HepG2 (cell line): ENCODE measurements around the gene PITX3. TPM values are rescaled to one million over a fixed set of nuclear protein-coding genes. Genes with fewer than 3 reads are reported as not detected.

Source experiments
- ARNTL ChIP-seq: sonication (generic); formaldehyde crosslinking; IDR thresholded peaks from 2 replicates; pipeline ENCODE4 v1.4.0; 2020; ENCODE audit warnings: mild to moderate bottlenecking, missing genetic modification reagents
- FOXK1 ChIP-seq: sonication (generic); formaldehyde crosslinking; IDR thresholded peaks from 2 replicates; pipeline ENCODE4 v1.4.0; 2020; ENCODE audit warnings: low read depth, missing genetic modification reagents, borderline replicate concordance
- GABPA ChIP-seq, 2 experiments: IDR thresholded peaks; 2 replicates each; pipeline ENCODE4 v1.6.1; 2011 to 2016; ENCODE audit warnings: low read depth in 2 of 2, low read length in 1 of 2, missing biosample characterization in 1 of 2, missing genetic modification characterization in 1 of 2
- HMGA1 ChIP-seq: sonication (generic); formaldehyde crosslinking; conservative IDR thresholded peaks from 2 replicates; pipeline ENCODE4 v1.4.0; 2020; ENCODE audit warnings: missing genetic modification reagents
- KDM6A ChIP-seq: IDR thresholded peaks from 2 replicates; pipeline ENCODE4 v1.6.1; 2016; ENCODE audit warnings: low read depth
- MTA3 ChIP-seq: sonication (generic); formaldehyde crosslinking; IDR thresholded peaks from 2 replicates; pipeline ENCODE4 v1.4.0; 2020; ENCODE audit warnings: missing genetic modification reagents
- NCOA1 ChIP-seq: sonication (generic); formaldehyde crosslinking; IDR thresholded peaks from 2 replicates; pipeline ENCODE4 v1.9.0; 2021; ENCODE audit warnings: missing genetic modification reagents
- RBAK ChIP-seq: sonication (generic); formaldehyde crosslinking; IDR thresholded peaks from 2 replicates; pipeline ENCODE4 v1.5.1; 2020; ENCODE audit warnings: mild to moderate bottlenecking, missing genetic modification reagents
- REPIN1 ChIP-seq: sonication (generic); formaldehyde crosslinking; IDR thresholded peaks from 2 replicates; pipeline ENCODE4 v1.8.0; 2022; ENCODE audit warnings: missing genetic modification reagents, low read depth, mild to moderate bottlenecking, borderline replicate concordance
- RNF2 ChIP-seq: fragments of 450-650 bp; conservative IDR thresholded peaks from 2 replicates; pipeline ENCODE4 v1.6.1; 2016; ENCODE audit warnings: low read depth
- SALL1 ChIP-seq: sonication (generic); formaldehyde crosslinking; IDR thresholded peaks from 2 replicates; pipeline ENCODE4 v1.8.0; 2022; ENCODE audit warnings: mild to moderate bottlenecking, missing genetic modification reagents
- SP140L ChIP-seq: sonication (generic); formaldehyde crosslinking; IDR thresholded peaks from 2 replicates; pipeline ENCODE4 v1.4.0; 2020; ENCODE audit warnings: missing genetic modification reagents, borderline replicate concordance
- TGIF2 ChIP-seq: IDR thresholded peaks from 2 replicates; pipeline ENCODE4 v1.6.1; 2016; ENCODE audit warnings: control low read depth, missing compliant biosample characterization
- ZNF331 ChIP-seq: sonication (generic); formaldehyde crosslinking; IDR thresholded peaks from 2 replicates; pipeline ENCODE4 v1.4.0; 2020; ENCODE audit warnings: missing genetic modification reagents
- ZNF431 ChIP-seq: sonication (generic); formaldehyde crosslinking; IDR thresholded peaks from 2 replicates; pipeline ENCODE4 v1.9.0; 2022; ENCODE audit warnings: missing genetic modification reagents, low read depth, mild to moderate bottlenecking, borderline replicate concordance
- ZNF496 ChIP-seq: sonication (generic); formaldehyde crosslinking; IDR thresholded peaks from 2 replicates; pipeline ENCODE4 v1.8.1; 2023; ENCODE audit warnings: mild to moderate bottlenecking, moderate library complexity, missing genetic modification reagents; ENCODE audit not compliant: insufficient replicate concordance
- ZNF501 ChIP-seq: sonication (generic); formaldehyde crosslinking; IDR thresholded peaks from 2 replicates; pipeline ENCODE4 v1.5.1; 2020; ENCODE audit warnings: mild to moderate bottlenecking, moderate library complexity, missing genetic modification reagents
- ZNF546 ChIP-seq: sonication (generic); formaldehyde crosslinking; conservative IDR thresholded peaks from 2 replicates; pipeline ENCODE4 v1.8.1; 2023; ENCODE audit warnings: mild to moderate bottlenecking, missing genetic modification reagents
- polyA plus RNA-seq, 8 experiments: library from polyadenylated mRNA; depleted of rRNA in 3 of 8; stranded (reverse) in 7 of 8; unstranded in 1 of 8; fragments of >200 nt; fragmentation: Illumina TruSeq in 4 of 8; extraction: Trizol in 4 of 8; gene quantifications; 2 replicates each; pipeline versions ENCODE4 v1.2.1 to v1.2.3, GENCODE V29; 2011 to 2016; ENCODE audit warnings: low read depth in 4 of 8, missing spikeins in 1 of 8, mixed read lengths in 1 of 8; ENCODE audit not compliant: insufficient read depth in 1 of 8
- total RNA-seq, 5 experiments: library from RNA; depleted of rRNA; stranded (reverse); fragments of >200 nt; fragmentation: Illumina TruSeq; extraction: Trizol; gene quantifications; 2 replicates each; pipeline ENCODE4 v1.2.3, GENCODE V29; 2016; ENCODE audit warnings: low read depth in 1 of 5
- TF ChIP-seq, protein P1 (sequence below): sonication (generic); formaldehyde crosslinking; IDR thresholded peaks from one replicate; pipeline ENCODE4 v1.5.1; 2020; ENCODE audit warnings: mild to moderate bottlenecking, missing genetic modification reagents; ENCODE audit errors: not compliant biosample characterization
- TF ChIP-seq, protein P2 (sequence below): sonication (generic); formaldehyde crosslinking; IDR thresholded peaks from 2 replicates; pipeline ENCODE4 v1.4.0; 2020; ENCODE audit warnings: mild to moderate bottlenecking, missing genetic modification reagents
- TF ChIP-seq, protein P3 (sequence below): sonication (generic); formaldehyde crosslinking; IDR thresholded peaks from 2 replicates; pipeline ENCODE4 v1.8.1; 2022; ENCODE audit warnings: mild to moderate bottlenecking, missing genetic modification reagents

Gene PITX3
- total and polyA plus RNA-seq, 2 of the 13 experiments (the other 11 are each of a cell fraction or from before 2014, with no cell fraction given), result not detected

DNA sequence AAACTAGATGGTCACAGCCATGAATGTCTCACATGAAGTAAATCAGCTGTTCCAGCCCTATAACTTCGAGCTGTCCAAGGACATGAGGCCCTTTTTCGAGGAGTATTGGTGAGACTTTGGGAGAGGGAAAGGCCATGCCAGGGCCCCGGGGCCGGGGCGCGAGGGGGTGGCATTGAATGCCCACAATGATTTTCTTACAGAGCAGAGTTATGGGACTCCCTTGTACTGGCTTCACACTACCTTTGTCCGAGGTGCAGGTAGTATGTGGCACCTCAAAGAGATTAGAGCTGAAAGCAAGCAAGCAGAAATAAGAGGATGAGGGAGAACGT, 14.8 kb downstream of the PITX3 start (continued):
- TF ChIP-seq, protein P1, sequence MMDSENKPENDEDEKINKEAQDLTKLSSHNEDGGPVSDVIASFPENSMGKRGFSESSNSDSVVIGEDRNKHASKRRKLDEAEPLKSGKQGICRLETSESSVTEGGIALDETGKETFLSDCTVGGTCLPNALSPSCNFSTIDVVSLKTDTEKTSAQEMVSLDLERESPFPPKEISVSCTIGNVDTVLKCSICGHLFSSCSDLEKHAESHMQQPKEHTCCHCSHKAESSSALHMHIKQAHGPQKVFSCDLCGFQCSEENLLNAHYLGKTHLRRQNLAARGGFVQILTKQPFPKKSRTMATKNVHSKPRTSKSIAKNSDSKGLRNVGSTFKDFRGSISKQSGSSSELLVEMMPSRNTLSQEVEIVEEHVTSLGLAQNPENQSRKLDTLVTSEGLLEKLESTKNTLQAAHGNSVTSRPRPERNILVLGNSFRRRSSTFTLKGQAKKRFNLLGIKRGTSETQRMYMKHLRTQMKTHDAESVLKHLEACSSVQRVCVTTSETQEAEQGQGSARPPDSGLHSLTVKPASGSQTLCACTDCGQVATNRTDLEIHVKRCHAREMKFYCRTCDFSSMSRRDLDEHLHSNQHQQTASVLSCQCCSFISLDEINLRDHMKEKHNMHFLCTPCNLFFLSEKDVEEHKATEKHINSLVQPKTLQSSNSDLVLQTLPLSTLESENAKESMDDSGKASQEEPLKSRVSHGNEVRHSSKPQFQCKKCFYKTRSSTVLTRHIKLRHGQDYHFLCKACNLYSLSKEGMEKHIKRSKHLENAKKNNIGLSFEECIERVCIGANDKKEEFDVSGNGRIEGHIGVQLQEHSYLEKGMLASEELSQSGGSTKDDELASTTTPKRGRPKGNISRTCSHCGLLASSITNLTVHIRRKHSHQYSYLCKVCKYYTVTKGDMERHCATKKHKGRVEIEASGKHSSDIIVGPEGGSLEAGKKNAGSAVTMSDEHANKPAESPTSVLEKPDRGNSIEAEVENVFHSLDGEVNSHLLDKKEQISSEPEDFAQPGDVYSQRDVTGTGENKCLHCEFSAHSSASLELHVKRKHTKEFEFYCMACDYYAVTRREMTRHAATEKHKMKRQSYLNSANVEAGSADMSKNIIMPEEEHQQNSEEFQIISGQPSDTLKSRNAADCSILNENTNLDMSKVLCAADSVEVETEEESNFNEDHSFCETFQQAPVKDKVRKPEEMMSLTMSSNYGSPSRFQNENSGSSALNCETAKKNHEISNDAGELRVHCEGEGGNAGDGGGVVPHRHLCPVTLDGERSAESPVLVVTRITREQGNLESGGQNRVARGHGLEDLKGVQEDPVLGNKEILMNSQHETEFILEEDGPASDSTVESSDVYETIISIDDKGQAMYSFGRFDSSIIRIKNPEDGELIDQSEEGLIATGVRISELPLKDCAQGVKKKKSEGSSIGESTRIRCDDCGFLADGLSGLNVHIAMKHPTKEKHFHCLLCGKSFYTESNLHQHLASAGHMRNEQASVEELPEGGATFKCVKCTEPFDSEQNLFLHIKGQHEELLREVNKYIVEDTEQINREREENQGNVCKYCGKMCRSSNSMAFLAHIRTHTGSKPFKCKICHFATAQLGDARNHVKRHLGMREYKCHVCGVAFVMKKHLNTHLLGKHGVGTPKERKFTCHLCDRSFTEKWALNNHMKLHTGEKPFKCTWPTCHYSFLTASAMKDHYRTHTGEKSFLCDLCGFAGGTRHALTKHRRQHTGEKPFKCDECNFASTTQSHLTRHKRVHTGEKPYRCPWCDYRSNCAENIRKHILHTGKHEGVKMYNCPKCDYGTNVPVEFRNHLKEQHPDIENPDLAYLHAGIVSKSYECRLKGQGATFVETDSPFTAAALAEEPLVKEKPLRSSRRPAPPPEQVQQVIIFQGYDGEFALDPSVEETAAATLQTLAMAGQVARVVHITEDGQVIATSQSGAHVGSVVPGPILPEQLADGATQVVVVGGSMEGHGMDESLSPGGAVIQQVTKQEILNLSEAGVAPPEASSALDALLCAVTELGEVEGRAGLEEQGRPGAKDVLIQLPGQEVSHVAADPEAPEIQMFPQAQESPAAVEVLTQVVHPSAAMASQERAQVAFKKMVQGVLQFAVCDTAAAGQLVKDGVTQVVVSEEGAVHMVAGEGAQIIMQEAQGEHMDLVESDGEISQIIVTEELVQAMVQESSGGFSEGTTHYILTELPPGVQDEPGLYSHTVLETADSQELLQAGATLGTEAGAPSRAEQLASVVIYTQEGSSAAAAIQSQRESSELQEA (CRISPR knock-in tag), result no peak
- no peak; the same call in 1 of the 2 replicates for TF ChIP-seq ZNF331 (CRISPR knock-in tag)
- TF ChIP-seq, protein P2, sequence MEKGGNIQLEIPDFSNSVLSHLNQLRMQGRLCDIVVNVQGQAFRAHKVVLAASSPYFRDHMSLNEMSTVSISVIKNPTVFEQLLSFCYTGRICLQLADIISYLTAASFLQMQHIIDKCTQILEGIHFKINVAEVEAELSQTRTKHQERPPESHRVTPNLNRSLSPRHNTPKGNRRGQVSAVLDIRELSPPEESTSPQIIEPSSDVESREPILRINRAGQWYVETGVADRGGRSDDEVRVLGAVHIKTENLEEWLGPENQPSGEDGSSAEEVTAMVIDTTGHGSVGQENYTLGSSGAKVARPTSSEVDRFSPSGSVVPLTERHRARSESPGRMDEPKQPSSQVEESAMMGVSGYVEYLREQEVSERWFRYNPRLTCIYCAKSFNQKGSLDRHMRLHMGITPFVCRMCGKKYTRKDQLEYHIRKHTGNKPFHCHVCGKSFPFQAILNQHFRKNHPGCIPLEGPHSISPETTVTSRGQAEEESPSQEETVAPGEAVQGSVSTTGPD (CRISPR knock-in tag), result no peak
- no peak for TF ChIP-seq ZNF431 (CRISPR knock-in tag)
- no peak for TF ChIP-seq KDM6A
- TF ChIP-seq FOXK1 (CRISPR knock-in tag), result no peak
- TF ChIP-seq TGIF2 (CRISPR knock-in tag), result no peak
- TF ChIP-seq GABPA (IDR thresholded peaks at IDR 0.05; ENCODE audit: low read depth, low read length), result no peak
- no peak for TF ChIP-seq GABPA (CRISPR knock-in tag; IDR thresholded peaks at IDR 0.05; ENCODE audit: low read depth)
- peak; percentile 20; the same call in 1 of the 2 replicates for TF ChIP-seq RNF2
- no peak; the same call in 1 of the 2 replicates for TF ChIP-seq ARNTL (CRISPR knock-in tag)
- no peak for TF ChIP-seq HMGA1 (CRISPR knock-in tag)
- TF ChIP-seq ZNF546 (CRISPR knock-in tag), result peak; percentile 12; the same call in 1 of the 2 replicates
- TF ChIP-seq RBAK (CRISPR knock-in tag), result no peak
- TF ChIP-seq SP140L, result no peak
- no peak for TF ChIP-seq ZNF501 (CRISPR knock-in tag)
- TF ChIP-seq SALL1 (CRISPR knock-in tag), result no peak
- TF ChIP-seq MTA3 (CRISPR knock-in tag), result no peak
- no peak for TF ChIP-seq ZNF496 (CRISPR knock-in tag)
- TF ChIP-seq REPIN1 (CRISPR knock-in tag), result no peak
- TF ChIP-seq NCOA1 (CRISPR knock-in tag), result no peak
- TF ChIP-seq, protein P3, sequence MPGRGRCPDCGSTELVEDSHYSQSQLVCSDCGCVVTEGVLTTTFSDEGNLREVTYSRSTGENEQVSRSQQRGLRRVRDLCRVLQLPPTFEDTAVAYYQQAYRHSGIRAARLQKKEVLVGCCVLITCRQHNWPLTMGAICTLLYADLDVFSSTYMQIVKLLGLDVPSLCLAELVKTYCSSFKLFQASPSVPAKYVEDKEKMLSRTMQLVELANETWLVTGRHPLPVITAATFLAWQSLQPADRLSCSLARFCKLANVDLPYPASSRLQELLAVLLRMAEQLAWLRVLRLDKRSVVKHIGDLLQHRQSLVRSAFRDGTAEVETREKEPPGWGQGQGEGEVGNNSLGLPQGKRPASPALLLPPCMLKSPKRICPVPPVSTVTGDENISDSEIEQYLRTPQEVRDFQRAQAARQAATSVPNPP, result 0 out of 2 replicates have a peak, but pooled peaks have one; percentile 14
